Myocyte (in vitro differentiated cells): ENCODE results near the gene SLAMF1. TPM values are rescaled to one million over a fixed set of nuclear protein-coding genes. Genes with fewer than 3 reads are reported as not detected.
"Not testable (repeated sequence)": the region's sequence is repeated elsewhere in the genome, so short reads cannot be mapped to it uniquely, and the experiment has no call there.

Experiments
- DNase-seq: peaks from one replicate; pipeline ENCODE4 v3.0.0-alpha.2; 2012; ENCODE audit warnings: low read depth
- total RNA-seq: library from RNA; depleted of rRNA; stranded (reverse); fragments of >200 nt; gene quantifications from 2 replicates; pipeline ENCODE4 v1.2.3, GENCODE V29; 2014

The SLAMF1 gene
- total RNA-seq, 1 donor from 2014 or later = not detected

DNA sequence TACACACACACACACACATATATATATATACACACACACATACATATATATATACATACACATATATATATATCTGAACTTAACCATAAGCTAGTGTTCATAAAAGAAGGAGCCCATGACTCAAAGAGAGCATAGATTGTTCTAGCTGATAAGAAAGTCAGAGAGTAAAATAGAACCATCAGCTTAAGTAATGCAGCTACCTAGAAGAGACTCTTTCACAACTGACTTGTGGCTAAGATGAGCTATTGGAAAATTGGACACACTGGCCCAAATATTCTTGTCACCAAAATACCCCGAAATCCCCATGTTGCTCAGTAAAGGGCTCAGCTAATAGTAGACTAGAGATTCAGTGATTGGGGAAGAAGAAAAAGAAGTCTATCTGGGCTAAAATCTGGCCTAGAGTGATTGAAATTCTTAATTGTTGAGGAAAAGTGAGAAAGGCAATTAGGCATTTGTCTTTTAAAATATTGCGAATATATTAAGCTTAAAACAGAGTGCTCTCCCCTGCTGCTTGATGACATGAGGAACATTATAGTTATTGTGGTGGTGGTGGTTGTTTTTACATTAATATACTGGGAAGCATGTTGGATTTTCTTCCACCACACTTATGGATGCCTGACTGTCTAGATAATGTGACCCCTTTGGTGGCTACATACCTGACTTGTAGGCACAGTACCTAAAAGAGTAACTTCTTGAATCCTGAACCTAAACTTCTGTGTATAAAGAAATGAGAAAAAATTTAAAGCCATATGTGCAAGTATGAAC is 6.3 kb downstream of the SLAMF1 start:
- DNase-seq = no peak

DNA sequence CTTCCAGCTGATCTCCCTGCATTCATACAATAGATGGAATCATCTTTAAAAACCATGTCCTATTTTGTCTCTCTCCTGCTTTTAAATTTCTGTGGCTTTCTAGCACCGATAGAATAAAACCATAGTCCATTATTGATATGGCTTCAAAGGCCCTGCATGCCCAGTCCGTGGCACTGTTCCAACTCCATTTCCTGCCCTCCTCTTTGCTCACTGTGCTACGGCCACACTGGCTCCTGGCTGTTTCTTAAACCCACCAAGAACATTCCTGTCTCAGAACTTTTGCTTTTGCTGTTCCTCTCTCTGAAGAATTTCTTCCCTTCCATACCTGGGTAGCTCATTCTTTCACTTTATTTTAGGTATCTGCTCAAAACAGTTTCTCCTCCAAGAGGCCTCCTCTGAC is 7.2 kb downstream of the SLAMF1 start:
- no peak for DNase-seq

GRCh38 chr1:160638926-160639325 is 7.9 kb downstream of the SLAMF1 start:
- no peak for DNase-seq

GRCh38 chr1:160638540-160638857 is 8.3 kb downstream of the SLAMF1 start:
- DNase-seq = no peak

DNA sequence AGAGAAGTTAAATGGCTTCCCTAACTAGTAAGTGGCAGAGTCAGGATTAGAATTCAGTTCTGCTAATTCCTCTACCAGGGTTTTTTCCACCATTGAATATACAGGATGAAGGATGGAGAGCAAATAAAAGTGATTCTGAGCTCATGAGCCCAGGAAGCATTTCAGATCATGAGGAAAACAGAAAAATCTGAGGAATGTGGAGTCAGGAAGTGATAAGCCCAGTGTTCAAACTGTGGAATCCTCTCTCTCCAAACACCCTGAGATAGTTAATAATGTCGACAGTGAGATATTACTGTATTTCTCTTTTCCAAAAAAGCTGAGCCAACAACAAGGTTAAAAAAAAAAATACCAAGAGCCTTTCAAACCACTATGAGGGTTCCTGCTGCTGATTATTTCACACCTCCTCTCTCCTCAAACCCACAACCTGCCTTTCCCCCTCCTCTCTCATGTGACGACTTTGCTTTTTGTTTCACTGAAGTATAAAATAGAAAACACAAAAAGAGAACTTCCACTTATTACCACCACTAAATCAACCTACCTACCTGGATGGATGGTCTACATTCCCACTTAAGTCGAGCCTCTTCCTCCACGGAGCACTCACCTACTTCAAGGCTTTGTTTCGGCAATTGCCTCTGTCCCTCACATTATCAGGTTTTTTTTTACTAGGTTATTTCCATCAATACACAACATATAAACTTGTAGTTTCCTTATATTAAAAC is 8.9 kb downstream of the SLAMF1 start:
- DNase-seq = no peak

- no peak for DNase-seq
These were observed 9.8 kb downstream of the SLAMF1 start for GRCh38 chr1:160637065-160637464.

DNA sequence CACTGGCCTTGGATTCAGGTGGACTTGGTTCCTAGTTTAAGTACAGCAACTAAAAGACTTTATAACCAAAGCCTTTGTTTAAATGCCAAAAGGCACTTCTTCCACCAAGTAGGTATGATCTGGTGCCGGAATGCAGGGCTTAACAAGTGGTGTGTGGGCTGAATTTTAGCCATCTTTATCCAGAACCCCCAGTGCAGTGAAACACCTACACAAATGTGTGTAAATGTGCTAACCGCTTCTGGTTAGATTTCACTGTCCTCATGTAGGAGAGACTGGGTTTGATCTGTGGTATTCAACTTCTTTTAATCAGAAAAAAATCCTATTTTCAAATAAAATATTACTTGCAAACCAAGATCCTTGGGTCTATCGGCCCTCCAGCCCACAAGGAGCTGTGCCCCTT is 10.3 kb downstream of the SLAMF1 start:
- no peak for DNase-seq

DNA sequence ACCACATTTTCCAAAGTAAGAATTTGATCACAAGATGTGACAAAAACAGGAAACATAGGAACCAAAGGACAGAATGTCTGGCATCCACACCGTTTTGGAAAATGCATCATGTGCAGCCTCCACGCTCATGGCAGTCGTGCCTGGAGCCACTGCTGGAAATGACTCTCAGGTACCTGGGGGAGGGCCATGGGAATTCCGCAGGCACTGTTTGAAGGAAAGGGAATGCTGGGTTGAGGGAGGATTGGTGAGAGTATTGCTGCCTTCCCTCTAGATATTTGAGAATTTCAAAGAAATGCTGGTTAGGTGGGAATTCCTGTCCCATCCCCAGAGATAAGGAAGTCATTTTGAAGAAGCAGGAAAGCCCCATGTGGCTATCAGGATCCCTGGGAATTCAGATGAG is 10.8 kb downstream of the SLAMF1 start:
- DNase-seq = no peak

DNA sequence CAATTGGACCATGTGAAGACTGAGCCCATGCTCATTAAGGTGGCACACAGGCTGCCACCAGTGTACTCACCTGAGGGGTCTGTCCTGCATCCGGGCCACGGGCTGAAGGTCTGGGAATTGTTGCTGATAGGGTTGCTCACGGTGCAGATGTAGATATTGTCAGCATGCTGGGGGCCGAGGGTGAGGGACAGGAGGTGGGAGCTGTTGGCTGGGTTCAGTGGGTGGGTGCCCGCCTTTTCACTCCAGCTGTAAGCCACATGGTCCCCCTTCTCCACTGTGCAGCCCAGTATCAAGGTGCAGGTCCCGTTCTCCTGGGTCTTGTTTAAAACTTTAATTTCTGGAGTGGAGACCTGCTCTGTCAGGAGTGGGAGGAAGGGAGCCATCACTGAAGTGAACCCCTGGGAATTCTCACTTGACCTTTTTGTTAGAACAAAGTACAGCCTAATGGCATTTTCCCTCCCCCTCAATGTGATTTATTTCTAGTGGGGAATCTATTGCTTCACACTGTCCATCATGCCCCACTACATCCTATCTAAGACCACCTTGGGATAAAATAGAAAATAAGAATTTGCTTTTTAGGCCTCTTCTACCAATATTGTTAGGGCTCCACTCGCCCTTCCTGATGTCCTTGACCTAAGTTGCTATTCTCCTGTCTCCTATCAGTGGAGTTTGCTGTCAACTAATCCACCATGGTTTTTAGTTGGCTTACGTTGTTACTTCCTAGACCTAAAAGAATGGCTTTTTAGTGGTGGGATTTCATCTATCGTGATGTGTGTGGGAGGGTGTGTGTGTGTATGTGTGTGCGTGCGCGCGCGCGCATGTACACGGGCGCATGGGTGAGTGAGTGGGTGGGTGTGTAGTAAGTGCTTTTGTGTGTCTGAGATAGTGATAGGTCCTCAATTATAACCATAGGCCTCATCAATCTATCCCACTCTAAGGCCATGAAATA is 12.0 kb downstream of the SLAMF1 start:
- no peak for DNase-seq

GRCh38 chr1:160633330-160633903 is 13.4 kb downstream of the SLAMF1 start:
- no peak for DNase-seq

- no peak for DNase-seq
These were observed 14.7 kb downstream of the SLAMF1 start for GRCh38 chr1:160631983-160632625.

GRCh38 chr1:160630523-160631451 is 16.1 kb downstream of the SLAMF1 start:
- DNase-seq = no peak

DNA sequence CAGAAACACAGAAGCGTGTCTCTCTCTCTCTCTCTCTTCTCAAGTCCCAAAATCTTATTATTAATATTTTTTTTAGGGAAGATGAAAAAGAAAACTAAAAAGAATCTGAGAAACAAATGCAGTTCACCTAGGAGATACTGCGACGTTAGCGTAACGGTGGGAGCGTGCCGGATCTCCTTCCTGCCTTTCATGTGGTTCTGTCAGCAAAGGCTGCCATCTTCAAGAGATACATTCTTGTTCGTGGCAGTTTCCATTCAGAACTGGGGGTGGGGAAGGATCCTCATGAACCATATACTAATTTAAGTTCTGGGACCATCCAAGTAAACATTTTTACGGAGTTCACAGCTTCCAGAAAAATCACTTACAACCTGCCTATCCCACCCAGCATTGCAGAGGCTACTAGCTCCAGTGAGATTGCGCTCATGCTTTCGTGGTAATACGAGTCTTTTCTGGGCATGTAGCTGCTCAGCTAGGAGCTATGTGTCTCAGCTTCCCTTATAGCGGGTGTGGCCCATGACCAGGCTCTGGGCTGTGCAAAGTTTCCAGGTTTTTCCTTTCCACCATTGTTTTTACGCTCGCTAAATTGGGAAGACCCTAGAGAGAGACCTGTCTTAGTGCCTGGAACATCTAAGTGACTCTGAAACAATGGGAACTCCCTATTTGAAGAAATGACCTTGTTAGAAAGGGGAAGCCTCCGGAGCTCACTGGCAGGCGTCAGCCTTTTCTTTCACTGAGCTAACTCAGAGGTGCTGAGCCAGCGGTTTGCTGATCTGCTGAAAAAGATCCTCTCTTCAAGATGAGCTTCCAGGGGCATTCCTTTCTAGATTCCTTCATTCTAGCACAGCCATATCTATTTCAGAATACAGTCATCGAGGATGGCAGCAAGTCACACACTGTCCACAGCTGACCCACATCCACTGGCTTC is 17.3 kb downstream of the SLAMF1 start:
- DNase-seq = peak; percentile 7

GRCh38 chr1:160628799-160629263 is 18.0 kb downstream of the SLAMF1 start:
- DNase-seq = no peak

GRCh38 chr1:160627677-160628289 is 19.1 kb downstream of the SLAMF1 start:
- DNase-seq = not testable (repeated sequence)

GRCh38 chr1:160626509-160627342 is 20.1 kb downstream of the SLAMF1 start:
- no peak for DNase-seq
